ENCODE data around the gene NRXN3.

The NRXN3 gene

GRCh38 chr14:79298373-79298772, 1128.2 kb downstream of the NRXN3 start:
- TF ChIP-seq, protein P1, sequence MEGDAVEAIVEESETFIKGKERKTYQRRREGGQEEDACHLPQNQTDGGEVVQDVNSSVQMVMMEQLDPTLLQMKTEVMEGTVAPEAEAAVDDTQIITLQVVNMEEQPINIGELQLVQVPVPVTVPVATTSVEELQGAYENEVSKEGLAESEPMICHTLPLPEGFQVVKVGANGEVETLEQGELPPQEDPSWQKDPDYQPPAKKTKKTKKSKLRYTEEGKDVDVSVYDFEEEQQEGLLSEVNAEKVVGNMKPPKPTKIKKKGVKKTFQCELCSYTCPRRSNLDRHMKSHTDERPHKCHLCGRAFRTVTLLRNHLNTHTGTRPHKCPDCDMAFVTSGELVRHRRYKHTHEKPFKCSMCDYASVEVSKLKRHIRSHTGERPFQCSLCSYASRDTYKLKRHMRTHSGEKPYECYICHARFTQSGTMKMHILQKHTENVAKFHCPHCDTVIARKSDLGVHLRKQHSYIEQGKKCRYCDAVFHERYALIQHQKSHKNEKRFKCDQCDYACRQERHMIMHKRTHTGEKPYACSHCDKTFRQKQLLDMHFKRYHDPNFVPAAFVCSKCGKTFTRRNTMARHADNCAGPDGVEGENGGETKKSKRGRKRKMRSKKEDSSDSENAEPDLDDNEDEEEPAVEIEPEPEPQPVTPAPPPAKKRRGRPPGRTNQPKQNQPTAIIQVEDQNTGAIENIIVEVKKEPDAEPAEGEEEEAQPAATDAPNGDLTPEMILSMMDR (IDR thresholded peaks at IDR 0.05), result no peak
- Mint-ChIP-seq H3K4me1 (peaks cover 42% of the 10 kb centered on the region), H3K27me3 (ENCODE audit: low read depth, poor library complexity) (no peaks in the 10 kb centered on the region), H3K36me3 (ENCODE audit: low read depth) (peaks cover 44% of the 10 kb centered on the region), H3K27ac (peak overlapping the region; percentile 57), H3K9me3 (peaks cover 17% of the 10 kb centered on the region), H3K4me3 (no peak overlapping the region)
- no peak for DNase-seq

DNA sequence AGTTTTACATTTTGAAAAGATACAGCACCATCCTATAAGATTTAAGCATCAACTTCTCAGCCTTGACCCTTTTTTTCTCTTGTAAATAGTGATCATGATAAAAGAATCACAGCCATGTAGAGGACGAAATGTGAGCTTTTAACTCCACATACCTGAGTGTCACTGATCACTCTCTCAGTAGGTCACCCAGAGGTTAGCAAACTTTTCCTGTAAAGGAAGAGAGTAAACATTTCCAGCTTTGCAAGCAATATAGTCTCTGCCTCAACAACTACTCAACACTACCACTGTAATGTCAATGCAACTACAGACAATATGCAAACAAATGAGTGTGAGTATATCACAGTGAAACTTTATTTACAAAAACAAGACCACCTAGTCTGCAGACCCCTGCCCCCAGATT, 1129.0 kb downstream of the NRXN3 start:
- peaks cover 34% of the 10 kb centered on the region for H3K4me1 Mint-ChIP-seq
- peaks cover 17% of the 10 kb centered on the region for H3K9me3 Mint-ChIP-seq
- TF ChIP-seq, protein P1 (IDR thresholded peaks at IDR 0.05), result no peak
- no peaks in the 10 kb centered on the region for H3K27me3 Mint-ChIP-seq (ENCODE audit: low read depth, poor library complexity)
- no peak overlapping the region for H3K27ac Mint-ChIP-seq
- H3K36me3 Mint-ChIP-seq (ENCODE audit: low read depth), result peaks cover 44% of the 10 kb centered on the region
- DNase-seq, result no peak
- no peak overlapping the region for H3K4me3 Mint-ChIP-seq

- peaks cover 30% of the 10 kb centered on the region for H3K4me1 Mint-ChIP-seq
- no peak overlapping the region for H3K27ac Mint-ChIP-seq
- no peak overlapping the region for H3K4me3 Mint-ChIP-seq
- peaks cover 24% of the 10 kb centered on the region for H3K9me3 Mint-ChIP-seq
- TF ChIP-seq, protein P1 (IDR thresholded peaks at IDR 0.05), result no peak
- no peak for DNase-seq
- H3K36me3 Mint-ChIP-seq (ENCODE audit: low read depth), result peaks cover 52% of the 10 kb centered on the region
- H3K27me3 Mint-ChIP-seq (ENCODE audit: low read depth, poor library complexity), result no peaks in the 10 kb centered on the region
Observed at GRCh38 chr14:79304279-79304678, 1134.1 kb downstream of the NRXN3 start.

DNA sequence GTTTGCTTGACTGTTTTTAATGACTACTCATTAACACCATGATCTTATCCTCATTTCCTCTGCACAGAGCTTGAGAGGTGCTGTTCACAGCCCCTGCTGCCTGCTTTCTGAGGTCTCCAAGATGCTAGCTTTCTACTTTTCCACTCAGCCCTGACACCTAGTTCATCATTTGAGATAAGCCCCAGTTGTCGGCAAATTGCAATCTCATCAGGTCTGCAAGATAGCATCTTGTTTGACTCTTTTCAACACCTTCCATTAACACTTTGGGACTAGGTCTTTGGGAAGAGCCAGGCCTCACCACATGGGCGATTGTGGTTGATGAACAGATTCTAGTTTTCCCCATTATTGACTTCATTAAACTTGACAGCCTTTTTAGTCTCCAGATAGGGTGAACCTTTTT, 1136.4 kb downstream of the NRXN3 start:
- H3K27me3 Mint-ChIP-seq (ENCODE audit: low read depth, poor library complexity), result no peaks in the 10 kb centered on the region
- no peak for DNase-seq
- TF ChIP-seq, protein P1 (IDR thresholded peaks at IDR 0.05), result no peak
- H3K9me3 Mint-ChIP-seq, result peaks cover 22% of the 10 kb centered on the region
- no peak overlapping the region for H3K4me3 Mint-ChIP-seq
- H3K4me1 Mint-ChIP-seq, result peaks cover 17% of the 10 kb centered on the region
- H3K27ac Mint-ChIP-seq, result peak overlapping the region; percentile 76
- peaks cover 40% of the 10 kb centered on the region for H3K36me3 Mint-ChIP-seq (ENCODE audit: low read depth)

GRCh38 chr14:79318371-79318770, 1148.2 kb downstream of the NRXN3 start:
- TF ChIP-seq, protein P1 (IDR thresholded peaks at IDR 0.05), result no peak
- Mint-ChIP-seq H3K27me3 (ENCODE audit: low read depth, poor library complexity) (no peaks in the 10 kb centered on the region), H3K36me3 (ENCODE audit: low read depth) (peaks cover 19% of the 10 kb centered on the region), H3K4me3 (no peak overlapping the region), H3K27ac (no peak overlapping the region), H3K9me3 (peaks cover 8% of the 10 kb centered on the region), H3K4me1 (peaks cover 35% of the 10 kb centered on the region)
- no peak for DNase-seq

DNA sequence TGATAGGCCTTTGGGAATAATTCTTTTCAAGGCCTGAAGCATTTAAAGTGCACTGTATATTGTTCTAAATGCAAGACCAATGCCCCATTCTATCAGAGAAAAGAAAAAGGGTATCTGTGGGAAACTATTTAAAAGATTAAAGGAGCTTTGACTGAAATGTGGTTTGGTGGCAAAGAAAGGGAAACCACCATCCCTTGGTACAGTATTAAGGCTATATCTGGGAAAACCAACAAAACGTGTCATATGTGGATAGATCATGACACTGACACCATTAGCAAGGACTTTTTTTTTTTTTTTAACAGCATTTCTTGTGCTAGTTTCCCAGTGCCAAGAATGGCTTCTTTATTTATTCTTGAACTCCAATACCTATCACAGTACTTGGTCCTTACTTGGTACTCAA, 1150.4 kb downstream of the NRXN3 start:
- H3K9me3 Mint-ChIP-seq, result no peaks in the 10 kb centered on the region
- H3K36me3 Mint-ChIP-seq (ENCODE audit: low read depth), result peaks cover 12% of the 10 kb centered on the region
- no peak overlapping the region for H3K27ac Mint-ChIP-seq

More for the DNA sequence above, 1150.4 kb downstream of the NRXN3 start:
- DNase-seq, result no peak
- TF ChIP-seq, protein P1 (IDR thresholded peaks at IDR 0.05), result no peak
- Mint-ChIP-seq H3K4me1 (peaks cover 47% of the 10 kb centered on the region), H3K27me3 (ENCODE audit: low read depth, poor library complexity) (no peaks in the 10 kb centered on the region), H3K4me3 (no peak overlapping the region)

Data from nephron progenitor cell (in vitro differentiated cells).